ENCODE results near the gene CPEB4.
A peak's percentile ranks its signal among the peaks of the same experiment; 100 is the strongest.

CPEB4 gene

GRCh38 chr5:173859408-173860159, 28.6 kb upstream of the CPEB4 start:
- DNase-seq (ENCODE audit: low spot score) = no peak

GRCh38 chr5:173862047-173862477, 26.1 kb upstream of the CPEB4 start:
- DNase-seq (ENCODE audit: low spot score) = no peak

- no peak for DNase-seq (ENCODE audit: low spot score)
These were observed 24.8 kb upstream of the CPEB4 start for GRCh38 chr5:173863359-173863758.

- DNase-seq (ENCODE audit: low spot score) = no peak
These were observed 23.8 kb upstream of the CPEB4 start for GRCh38 chr5:173864126-173865050.

- DNase-seq (ENCODE audit: low spot score) = no peak
These were observed 21.8 kb upstream of the CPEB4 start for GRCh38 chr5:173866243-173866857.

GRCh38 chr5:173866858-173867679, 21.1 kb upstream of the CPEB4 start:
- DNase-seq (ENCODE audit: low spot score) = no peak

GRCh38 chr5:173868096-173868880, 19.9 kb upstream of the CPEB4 start:
- no peak for DNase-seq (ENCODE audit: low spot score)

- DNase-seq (ENCODE audit: low spot score) = no peak
These were observed 18.8 kb upstream of the CPEB4 start for GRCh38 chr5:173869316-173869715.

GRCh38 chr5:173872957-173873305, 15.2 kb upstream of the CPEB4 start:
- DNase-seq (ENCODE audit: low spot score) = no peak

- no peak for DNase-seq (ENCODE audit: low spot score)
These were observed 14.7 kb upstream of the CPEB4 start for GRCh38 chr5:173873306-173873922.

GRCh38 chr5:173875189-173875588, 13.0 kb upstream of the CPEB4 start:
- DNase-seq (ENCODE audit: low spot score) = no peak

- no peak for DNase-seq (ENCODE audit: low spot score)
These were observed 9.8 kb upstream of the CPEB4 start for GRCh38 chr5:173878224-173878967.

GRCh38 chr5:173880306-173880985, 7.7 kb upstream of the CPEB4 start:
- DNase-seq (ENCODE audit: low spot score) = no peak

- no peak for DNase-seq (ENCODE audit: low spot score)
These were observed 6.2 kb upstream of the CPEB4 start for GRCh38 chr5:173881811-173882575.

- DNase-seq (ENCODE audit: low spot score) = no peak
These were observed 5.5 kb upstream of the CPEB4 start for GRCh38 chr5:173882632-173883031.

GRCh38 chr5:173883347-173883924, 4.7 kb upstream of the CPEB4 start:
- DNase-seq (ENCODE audit: low spot score) = no peak

GRCh38 chr5:173884402-173885053, 3.6 kb upstream of the CPEB4 start:
- DNase-seq (ENCODE audit: low spot score) = peak; percentile 33

GRCh38 chr5:173885054-173885443, 3.1 kb upstream of the CPEB4 start:
- no peak for DNase-seq (ENCODE audit: low spot score)
